ENCODE results near the gene KLF17.

Gene KLF17

DNA sequence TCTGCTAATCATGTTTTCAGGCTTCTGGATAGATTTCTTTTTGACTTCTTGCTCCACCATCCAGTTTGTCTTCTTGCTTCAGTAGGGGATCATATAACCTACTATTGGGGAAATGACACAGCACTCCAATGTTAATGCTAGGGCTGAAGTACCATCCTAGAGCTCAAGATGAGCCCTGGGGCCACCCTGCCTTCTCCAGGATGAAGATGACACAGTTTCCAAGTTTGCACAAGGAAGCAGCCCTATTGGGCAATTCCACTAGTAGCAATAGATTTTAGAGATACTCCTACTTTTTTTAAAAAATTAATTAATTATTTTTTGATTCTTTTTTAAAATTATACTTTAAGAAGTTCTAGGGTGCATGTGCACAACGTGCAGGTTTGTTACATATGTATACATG, 34.1 kb downstream of the KLF17 start:
- no peak overlapping the region for H3K9ac ChIP-seq (ENCODE audit: low read length in 2 of 2)
- no peaks in the 10 kb centered on the region for H3K4me1 ChIP-seq (ENCODE audit: control insufficient read depth, insufficient read depth, low read length)
- no peak overlapping the region for H3K4me3 ChIP-seq (ENCODE audit: low read length in 2 of 2)

DNA sequence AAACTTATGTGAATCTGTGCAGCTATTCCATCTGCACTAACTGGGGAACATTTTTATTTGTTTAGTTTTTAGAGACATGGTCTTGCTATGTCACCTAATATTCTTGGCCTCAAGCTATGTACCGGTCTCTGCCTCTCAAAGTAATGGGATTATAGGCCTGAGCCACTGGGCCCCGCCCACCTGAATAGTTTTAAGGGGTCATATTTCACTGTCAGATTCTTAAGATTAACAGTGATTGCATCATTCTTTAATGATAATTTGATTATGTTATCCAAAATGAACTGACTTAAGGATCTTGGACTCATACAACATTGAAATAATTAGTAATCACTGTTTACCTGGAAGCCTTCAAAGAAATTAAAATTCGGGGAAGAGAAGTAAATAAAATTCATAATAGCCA, 35.4 kb downstream of the KLF17 start:
- Histone ChIP-seq H3K36me3 (ENCODE audit: control insufficient read depth in 2 of 2, insufficient read depth in 2 of 2, low read length in 2 of 2) (no peaks in the 10 kb centered on the region), H3K27ac (ENCODE audit: low read length) (no peak overlapping the region), H3K4me3 (ENCODE audit: low read length in 2 of 2) (no peak overlapping the region), H3K9ac (ENCODE audit: low read length in 2 of 2) (no peak overlapping the region), H3K27me3 (ENCODE audit: control insufficient read depth in 1 of 2, insufficient read depth in 2 of 2, low read length in 2 of 2) (peaks cover 0 to 6% of the 10 kb centered on the region in 2 donors), H3K9me3 (ENCODE audit: control insufficient read depth in 2 of 2, low read length in 2 of 2) (no peaks in the 10 kb centered on the region), H3K4me1 (ENCODE audit: control insufficient read depth, insufficient read depth, low read length) (no peaks in the 10 kb centered on the region)

More for the DNA sequence above, 34.1 kb downstream of the KLF17 start:
- no peaks in the 10 kb centered on the region for H3K36me3 ChIP-seq (ENCODE audit: control insufficient read depth in 2 of 2, insufficient read depth in 2 of 2, low read length in 2 of 2)
- peaks cover 0 to 6% of the 10 kb centered on the region in 2 donors for H3K27me3 ChIP-seq (ENCODE audit: control insufficient read depth in 1 of 2, insufficient read depth in 2 of 2, low read length in 2 of 2)
- no peak overlapping the region for H3K27ac ChIP-seq (ENCODE audit: low read length)
- no peaks in the 10 kb centered on the region for H3K9me3 ChIP-seq (ENCODE audit: control insufficient read depth in 2 of 2, low read length in 2 of 2)

DNA sequence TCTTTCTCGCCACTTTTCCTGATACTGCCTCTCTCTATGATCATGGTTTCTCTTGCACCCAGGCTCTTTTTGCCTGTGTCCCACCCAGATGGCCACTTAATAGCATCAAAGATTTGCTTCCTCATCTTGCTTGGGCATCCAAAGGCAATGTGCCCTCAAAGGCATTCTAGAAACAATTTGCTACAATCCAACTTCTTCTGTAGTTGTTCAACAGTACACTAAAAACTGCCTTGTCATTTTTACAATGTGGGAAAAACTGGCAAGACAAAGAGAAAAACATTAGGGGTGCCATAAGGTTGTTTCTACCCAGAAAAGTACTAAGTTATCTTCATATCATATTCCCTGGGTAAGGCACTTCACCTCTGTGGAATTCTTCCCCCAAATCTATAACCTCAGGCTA, 39.3 kb downstream of the KLF17 start:
- Histone ChIP-seq H3K9me3 (ENCODE audit: control insufficient read depth in 2 of 2, low read length in 2 of 2) (no peaks in the 10 kb centered on the region), H3K4me1 (ENCODE audit: control insufficient read depth, insufficient read depth, low read length) (no peaks in the 10 kb centered on the region), H3K4me3 (ENCODE audit: low read length in 2 of 2) (no peak overlapping the region), H3K36me3 (ENCODE audit: control insufficient read depth in 2 of 2, insufficient read depth in 2 of 2, low read length in 2 of 2) (no peaks in the 10 kb centered on the region), H3K27me3 (ENCODE audit: control insufficient read depth in 1 of 2, insufficient read depth in 2 of 2, low read length in 2 of 2) (peaks cover 0 to 2% of the 10 kb centered on the region in 2 donors), H3K9ac (ENCODE audit: low read length in 2 of 2) (no peak overlapping the region), H3K27ac (ENCODE audit: low read length) (no peak overlapping the region)

- Histone ChIP-seq H3K27me3 (ENCODE audit: control insufficient read depth in 1 of 2, insufficient read depth in 2 of 2, low read length in 2 of 2) (no peaks in the 10 kb centered on the region), H3K4me1 (ENCODE audit: control insufficient read depth, insufficient read depth, low read length) (no peaks in the 10 kb centered on the region)
Observed at GRCh38 chr1:44158871-44159270, 40.2 kb downstream of the KLF17 start.

DNA sequence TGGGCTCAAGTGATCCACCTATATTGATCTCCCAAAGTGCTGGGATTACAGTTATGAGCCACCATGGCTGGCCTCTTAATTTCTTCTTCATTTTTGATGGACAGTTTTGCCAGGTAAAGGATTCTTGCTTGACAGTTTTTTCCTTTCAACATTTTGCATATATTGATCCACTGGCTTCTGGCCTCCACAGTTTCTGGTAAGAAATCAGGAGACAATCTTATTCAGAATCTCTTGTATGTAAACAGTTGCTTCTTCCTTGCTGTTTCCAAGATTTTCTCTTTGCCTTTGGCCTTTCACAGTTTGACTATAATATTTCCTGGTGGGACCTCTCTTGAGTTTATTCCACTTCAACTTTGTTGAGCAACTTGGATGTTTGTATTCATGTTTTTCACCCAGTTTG, 42.9 kb downstream of the KLF17 start:
- H3K4me3 ChIP-seq (ENCODE audit: low read length in 2 of 2), result no peak overlapping the region
- H3K27ac ChIP-seq (ENCODE audit: low read length), result no peak overlapping the region
- H3K27me3 ChIP-seq (ENCODE audit: control insufficient read depth in 1 of 2, insufficient read depth in 2 of 2, low read length in 2 of 2), result no peaks in the 10 kb centered on the region
- H3K4me1 ChIP-seq (ENCODE audit: control insufficient read depth, insufficient read depth, low read length), result no peaks in the 10 kb centered on the region
- no peak overlapping the region for H3K9ac ChIP-seq (ENCODE audit: low read length in 2 of 2)
- H3K36me3 ChIP-seq (ENCODE audit: control insufficient read depth in 2 of 2, insufficient read depth in 2 of 2, low read length in 2 of 2), result no peaks in the 10 kb centered on the region
- no peaks in the 10 kb centered on the region for H3K9me3 ChIP-seq (ENCODE audit: control insufficient read depth in 2 of 2, low read length in 2 of 2)

More at GRCh38 chr1:44158871-44159270, 40.2 kb downstream of the KLF17 start:
- H3K4me3 ChIP-seq (ENCODE audit: low read length in 2 of 2), result no peak overlapping the region
- no peaks in the 10 kb centered on the region for H3K36me3 ChIP-seq (ENCODE audit: control insufficient read depth in 2 of 2, insufficient read depth in 2 of 2, low read length in 2 of 2)
- no peak overlapping the region for H3K9ac ChIP-seq (ENCODE audit: low read length in 2 of 2)
- H3K27ac ChIP-seq (ENCODE audit: low read length), result no peak overlapping the region
- H3K9me3 ChIP-seq (ENCODE audit: control insufficient read depth in 2 of 2, low read length in 2 of 2), result no peaks in the 10 kb centered on the region

GRCh38 chr1:44168520-44169098, 50.0 kb downstream of the KLF17 start:
- H3K9ac ChIP-seq (ENCODE audit: low read length in 2 of 2), result no peak overlapping the region
- H3K4me1 ChIP-seq (ENCODE audit: control insufficient read depth, insufficient read depth, low read length), result no peaks in the 10 kb centered on the region
- peaks cover 0 to 2% of the 10 kb centered on the region in 2 donors for H3K9me3 ChIP-seq (ENCODE audit: control insufficient read depth in 2 of 2, low read length in 2 of 2)
- no peak overlapping the region for H3K4me3 ChIP-seq (ENCODE audit: low read length in 2 of 2)
- no peak overlapping the region for H3K27ac ChIP-seq (ENCODE audit: low read length)
- no peaks in the 10 kb centered on the region for H3K36me3 ChIP-seq (ENCODE audit: control insufficient read depth in 2 of 2, insufficient read depth in 2 of 2, low read length in 2 of 2)
- peaks cover 3% of the 10 kb centered on the region in 2 donors for H3K27me3 ChIP-seq (ENCODE audit: control insufficient read depth in 1 of 2, insufficient read depth in 2 of 2, low read length in 2 of 2)

DNA sequence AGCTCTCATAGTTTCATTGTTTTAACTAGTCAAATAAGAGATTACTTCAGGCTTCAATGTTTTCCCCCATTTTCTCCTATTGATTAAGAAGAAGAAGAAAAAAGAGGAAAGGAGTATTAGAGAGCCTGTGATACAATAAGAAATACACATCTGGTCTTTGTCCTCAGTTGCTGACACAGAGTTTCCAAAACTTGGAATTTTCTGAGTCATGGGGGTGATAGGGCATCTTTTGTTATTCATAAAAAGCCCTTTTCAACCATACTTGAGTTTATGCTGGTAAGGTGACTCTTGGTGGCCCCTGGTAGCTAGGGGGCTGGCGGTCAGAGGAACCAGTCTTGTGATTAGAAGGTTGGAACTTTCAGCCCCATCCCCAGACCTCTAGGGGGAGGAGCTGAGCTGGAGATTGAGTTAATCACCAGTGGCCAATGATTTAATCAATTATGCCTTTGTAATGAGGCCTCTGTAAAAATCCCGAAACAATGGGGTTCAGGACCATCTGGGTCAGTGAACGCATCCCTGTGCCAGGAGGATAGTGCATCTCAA, 51.7 kb downstream of the KLF17 start:
- Histone ChIP-seq H3K9me3 (ENCODE audit: control insufficient read depth in 2 of 2, low read length in 2 of 2) (peaks cover 0 to 2% of the 10 kb centered on the region in 2 donors), H3K36me3 (ENCODE audit: control insufficient read depth in 2 of 2, insufficient read depth in 2 of 2, low read length in 2 of 2) (no peaks in the 10 kb centered on the region), H3K4me3 (ENCODE audit: low read length in 2 of 2) (no peak overlapping the region), H3K27me3 (ENCODE audit: control insufficient read depth in 1 of 2, insufficient read depth in 2 of 2, low read length in 2 of 2) (peaks cover 3% of the 10 kb centered on the region in 2 donors), H3K4me1 (ENCODE audit: control insufficient read depth, insufficient read depth, low read length) (no peaks in the 10 kb centered on the region), H3K9ac (ENCODE audit: low read length in 2 of 2) (no peak overlapping the region), H3K27ac (ENCODE audit: low read length) (no peak overlapping the region)

GRCh38 chr1:44174630-44175029, 56.0 kb downstream of the KLF17 start:
- Histone ChIP-seq H3K27ac (ENCODE audit: low read length) (no peak overlapping the region), H3K4me1 (ENCODE audit: control insufficient read depth, insufficient read depth, low read length) (no peaks in the 10 kb centered on the region), H3K9me3 (ENCODE audit: control insufficient read depth in 2 of 2, low read length in 2 of 2) (no peaks in the 10 kb centered on the region), H3K4me3 (ENCODE audit: low read length in 2 of 2) (no peak overlapping the region), H3K36me3 (ENCODE audit: control insufficient read depth in 2 of 2, insufficient read depth in 2 of 2, low read length in 2 of 2) (no peaks in the 10 kb centered on the region), H3K27me3 (ENCODE audit: control insufficient read depth in 1 of 2, insufficient read depth in 2 of 2, low read length in 2 of 2) (no peaks in the 10 kb centered on the region), H3K9ac (ENCODE audit: low read length in 2 of 2) (no peak overlapping the region)

Measured in stomach smooth muscle (tissue), 2 donors.